OCI-LY1 (cell line): ENCODE measurements around the gene INPP5A.

ENCODE experiments used
- H2AFZ ChIP-seq: fragments of 200-600 bp; sonication (generic), shearing (Covaris generic); 2 replicates; pipeline ENCODE4 v1.6.0; 2014; ENCODE audit warnings: antibody characterized with exemption, mild to moderate bottlenecking, low read length
- H3F3A ChIP-seq: fragments of 200-600 bp; sonication (generic), shearing (Covaris generic); 2 replicates; pipeline ENCODE4 v1.6.0; 2014; ENCODE audit warnings: mild to moderate bottlenecking, antibody characterized with exemption, low read length, moderate library complexity; ENCODE audit not compliant: insufficient read depth
- H3K27ac ChIP-seq: fragments of 200-600 bp; sonication (generic); 2 replicates; pipeline ENCODE4 v1.5.1; 2014; ENCODE audit warnings: low read length, mixed run types, mild to moderate bottlenecking, low read depth; ENCODE audit not compliant: poor library complexity, severe bottlenecking
- H3K27me3 ChIP-seq: fragments of 200-600 bp; sonication (generic); 2 replicates; pipeline ENCODE4 v1.6.0; 2014; ENCODE audit warnings: antibody characterized with exemption, mild to moderate bottlenecking, low read length, moderate library complexity; ENCODE audit not compliant: insufficient read depth
- H3K36me3 ChIP-seq: fragments of 200-600 bp; sonication (generic); 2 replicates; pipeline ENCODE4 v1.6.1; 2014; ENCODE audit warnings: mild to moderate bottlenecking, antibody characterized with exemption, low read length, moderate library complexity, mixed read lengths; ENCODE audit not compliant: insufficient read depth
- H3K4me1 ChIP-seq: fragments of 200-600 bp; sonication (generic); 2 replicates; pipeline ENCODE4 v1.5.1; 2014; ENCODE audit warnings: mild to moderate bottlenecking, low read length, moderate library complexity; ENCODE audit not compliant: insufficient read depth, severe bottlenecking
- H3K4me2 ChIP-seq: fragments of 200-600 bp; sonication (generic), shearing (Covaris generic); 2 replicates; pipeline ENCODE4 v1.6.1; 2014; ENCODE audit warnings: low read length
- H3K4me3 ChIP-seq: fragments of 200-600 bp; sonication (generic); 2 replicates; pipeline ENCODE4 v1.5.1; 2014; ENCODE audit warnings: low read length, low read depth, mild to moderate bottlenecking, mixed read lengths; ENCODE audit not compliant: poor library complexity, severe bottlenecking
- H3K79me2 ChIP-seq: fragments of 200-600 bp; shearing (Covaris generic); 2 replicates; pipeline ENCODE4 v1.6.1; 2016; ENCODE audit warnings: mixed run types, low read length, mixed read lengths; ENCODE audit not compliant: insufficient read depth
- H3K9ac ChIP-seq: fragments of 200-600 bp; sonication (generic), shearing (Covaris generic); 2 replicates; pipeline ENCODE4 v1.6.1; 2014; ENCODE audit warnings: mild to moderate bottlenecking, low read length, mixed read lengths
- H3K9me2 ChIP-seq: fragments of 200-600 bp; sonication (generic), shearing (Covaris generic); 2 replicates; pipeline ENCODE4 v1.6.1; 2014; ENCODE audit warnings: low read depth, mild to moderate bottlenecking, low read length, mixed read lengths
- H3K9me3 ChIP-seq: fragments of 200-600 bp; shearing (Covaris generic); 2 replicates; pipeline ENCODE4 v1.6.1; 2014; ENCODE audit warnings: low read length, mixed read lengths
- H4K20me1 ChIP-seq: fragments of 200-600 bp; sonication (generic), shearing (Covaris generic); 2 replicates; pipeline ENCODE4 v1.6.0; 2016; ENCODE audit warnings: mild to moderate bottlenecking, low read length; ENCODE audit not compliant: insufficient read depth
- EZH2 ChIP-seq: fragments of 200-600 bp; sonication (generic), shearing (Covaris generic); IDR thresholded peaks from 2 replicates; pipeline ENCODE4 v1.8.0; 2017; ENCODE audit warnings: borderline replicate concordance, mixed run types, mild to moderate bottlenecking, antibody characterized with exemption, low read length, moderate library complexity, mixed read lengths
- TF ChIP-seq, protein P1 (sequence below): fragments of 200-600 bp; sonication (generic), shearing (Covaris generic); IDR thresholded peaks from 2 replicates; pipeline ENCODE4 v1.5.1; 2017; ENCODE audit warnings: mild to moderate bottlenecking, antibody characterized with exemption, low read length, moderate library complexity, mixed read lengths

The INPP5A gene

GRCh38 chr10:132539431-132539839 is 1.8 kb downstream of the INPP5A start:
- Histone ChIP-seq H3K27ac (no peak overlapping the region), H3F3A (no peaks in the 10 kb centered on the region), H3K79me2 (no peaks in the 10 kb centered on the region), H3K9me2 (no peaks in the 10 kb centered on the region), H3K4me3 (no peak overlapping the region), H4K20me1 (no peaks in the 10 kb centered on the region), H3K9me3 (no peaks in the 10 kb centered on the region), H3K9ac (no peak overlapping the region), H2AFZ (no peak overlapping the region), H3K36me3 (no peaks in the 10 kb centered on the region), H3K4me2 (no peak overlapping the region), H3K27me3 (no peaks in the 10 kb centered on the region), H3K4me1 (no peaks in the 10 kb centered on the region)
- TF ChIP-seq, protein P1, sequence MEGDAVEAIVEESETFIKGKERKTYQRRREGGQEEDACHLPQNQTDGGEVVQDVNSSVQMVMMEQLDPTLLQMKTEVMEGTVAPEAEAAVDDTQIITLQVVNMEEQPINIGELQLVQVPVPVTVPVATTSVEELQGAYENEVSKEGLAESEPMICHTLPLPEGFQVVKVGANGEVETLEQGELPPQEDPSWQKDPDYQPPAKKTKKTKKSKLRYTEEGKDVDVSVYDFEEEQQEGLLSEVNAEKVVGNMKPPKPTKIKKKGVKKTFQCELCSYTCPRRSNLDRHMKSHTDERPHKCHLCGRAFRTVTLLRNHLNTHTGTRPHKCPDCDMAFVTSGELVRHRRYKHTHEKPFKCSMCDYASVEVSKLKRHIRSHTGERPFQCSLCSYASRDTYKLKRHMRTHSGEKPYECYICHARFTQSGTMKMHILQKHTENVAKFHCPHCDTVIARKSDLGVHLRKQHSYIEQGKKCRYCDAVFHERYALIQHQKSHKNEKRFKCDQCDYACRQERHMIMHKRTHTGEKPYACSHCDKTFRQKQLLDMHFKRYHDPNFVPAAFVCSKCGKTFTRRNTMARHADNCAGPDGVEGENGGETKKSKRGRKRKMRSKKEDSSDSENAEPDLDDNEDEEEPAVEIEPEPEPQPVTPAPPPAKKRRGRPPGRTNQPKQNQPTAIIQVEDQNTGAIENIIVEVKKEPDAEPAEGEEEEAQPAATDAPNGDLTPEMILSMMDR = no peak
- TF ChIP-seq EZH2 = no peak

- Histone ChIP-seq H3K4me1 (no peaks in the 10 kb centered on the region), H3K9me2 (no peaks in the 10 kb centered on the region), H2AFZ (no peak overlapping the region), H3K36me3 (no peaks in the 10 kb centered on the region), H3K9ac (no peak overlapping the region), H3K9me3 (no peaks in the 10 kb centered on the region), H3F3A (no peaks in the 10 kb centered on the region), H3K4me3 (no peak overlapping the region), H4K20me1 (no peaks in the 10 kb centered on the region), H3K4me2 (no peak overlapping the region), H3K27ac (no peak overlapping the region), H3K27me3 (no peaks in the 10 kb centered on the region), H3K79me2 (no peaks in the 10 kb centered on the region)
- TF ChIP-seq EZH2 = no peak
- TF ChIP-seq, protein P1 = no peak
Measured at GRCh38 chr10:132539894-132540293, 2.3 kb downstream of the INPP5A start.

GRCh38 chr10:132540456-132540855 is 2.9 kb downstream of the INPP5A start:
- H2AFZ ChIP-seq = no peak overlapping the region
- no peak overlapping the region for H3K4me3 ChIP-seq
- H3K9me2 ChIP-seq = no peaks in the 10 kb centered on the region
- H3F3A ChIP-seq = no peaks in the 10 kb centered on the region
- H3K36me3 ChIP-seq = no peaks in the 10 kb centered on the region
- H3K4me1 ChIP-seq = no peaks in the 10 kb centered on the region
- no peaks in the 10 kb centered on the region for H3K9me3 ChIP-seq
- H3K9ac ChIP-seq = no peak overlapping the region
- H3K27ac ChIP-seq = no peak overlapping the region
- no peak for TF ChIP-seq EZH2
- TF ChIP-seq, protein P1 = no peak
- no peaks in the 10 kb centered on the region for H3K79me2 ChIP-seq
- no peaks in the 10 kb centered on the region for H3K27me3 ChIP-seq
- no peaks in the 10 kb centered on the region for H4K20me1 ChIP-seq
- H3K4me2 ChIP-seq = no peak overlapping the region
